ENCODE data around the gene DCTN1.

DCTN1 gene

DNA sequence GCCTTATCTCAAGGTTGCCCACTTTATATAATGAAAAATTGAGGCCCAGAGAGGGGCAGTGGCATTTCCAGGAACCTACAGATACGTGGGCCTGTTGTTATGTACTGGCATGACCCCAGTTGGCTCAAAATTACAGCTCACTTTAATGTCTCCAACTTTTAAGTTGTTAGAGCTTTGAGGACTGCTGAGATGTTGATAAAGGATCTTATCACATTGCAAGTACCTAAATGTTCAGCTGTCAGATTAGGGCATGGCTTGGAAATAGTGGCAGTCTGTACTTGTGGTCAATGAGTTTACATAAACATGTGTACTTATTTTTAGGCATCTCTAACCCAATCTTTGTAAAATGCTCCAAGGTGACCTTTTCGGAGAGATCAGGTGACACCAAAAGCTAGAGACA, 51.5 kb downstream of the DCTN1 start:
- ChIA-PET CTCF (no interaction called here), POLR2A (no interaction called here)
- DNase-seq (ENCODE audit: extremely low spot score) = no peak
- no peak for TF ChIP-seq PKNOX1 (IDR thresholded peaks at IDR 0.05)
- no peak for TF ChIP-seq ZNF384 (IDR thresholded peaks at IDR 0.05)
- no peak for TF ChIP-seq ELF4 (IDR thresholded peaks at IDR 0.05)
- no peak for TF ChIP-seq FOXM1 (IDR thresholded peaks at IDR 0.05; ENCODE audit: borderline replicate concordance)
- no peak for TF ChIP-seq LEF1 (IDR thresholded peaks at IDR 0.05; ENCODE audit: borderline replicate concordance)

- POLR2A ChIA-PET = no interaction called here
- TF ChIP-seq SUZ12 (IDR thresholded peaks at IDR 0.05) (no peak), PKNOX1 (IDR thresholded peaks at IDR 0.05) (no peak), L3MBTL2 (conservative IDR thresholded peaks at IDR 0.05) (no peak), BHLHE40 (IDR thresholded peaks at IDR 0.05; ENCODE audit: borderline replicate concordance) (no peak), NFRKB (IDR thresholded peaks at IDR 0.05) (no peak), LEF1 (IDR thresholded peaks at IDR 0.05; ENCODE audit: borderline replicate concordance) (no peak), HDGF (IDR thresholded peaks at IDR 0.05; ENCODE audit: borderline replicate concordance) (no peak), FOXM1 (IDR thresholded peaks at IDR 0.05; ENCODE audit: borderline replicate concordance) (no peak), FOXA1 (IDR thresholded peaks at IDR 0.05) (no peak), ARNT (IDR thresholded peaks at IDR 0.05) (no peak), CTBP1 (IDR thresholded peaks at IDR 0.05; ENCODE audit: borderline replicate concordance) (no peak), TARDBP (IDR thresholded peaks at IDR 0.05) (no peak), FOXK2 (IDR thresholded peaks at IDR 0.05) (no peak), SP1 (IDR thresholded peaks at IDR 0.05) (no peak), ZNF384 (IDR thresholded peaks at IDR 0.05) (no peak)
- no peak for DNase-seq (ENCODE audit: extremely low spot score)
- CTCF ChIA-PET = no interaction called here
Observed at GRCh38 chr2:74328074-74328473, 52.0 kb downstream of the DCTN1 start.

- TF ChIP-seq SP1 (IDR thresholded peaks at IDR 0.05) (no peak), FOXK2 (IDR thresholded peaks at IDR 0.05) (no peak), HDGF (IDR thresholded peaks at IDR 0.05; ENCODE audit: borderline replicate concordance) (no peak), CTBP1 (IDR thresholded peaks at IDR 0.05; ENCODE audit: borderline replicate concordance) (no peak), L3MBTL2 (conservative IDR thresholded peaks at IDR 0.05) (no peak), FOXM1 (IDR thresholded peaks at IDR 0.05; ENCODE audit: borderline replicate concordance) (no peak)
- POLR2A ChIA-PET = no interaction called here
- no peak for DNase-seq (ENCODE audit: extremely low spot score)
- CTCF ChIA-PET = interaction anchor here (5.6 kb wide), 1 partner anchor 7 kb away, joined by 48 read pairs; no protein-coding TSS in a partner anchor
Observed at GRCh38 chr2:74327627-74328026, 52.5 kb downstream of the DCTN1 start.

DNA sequence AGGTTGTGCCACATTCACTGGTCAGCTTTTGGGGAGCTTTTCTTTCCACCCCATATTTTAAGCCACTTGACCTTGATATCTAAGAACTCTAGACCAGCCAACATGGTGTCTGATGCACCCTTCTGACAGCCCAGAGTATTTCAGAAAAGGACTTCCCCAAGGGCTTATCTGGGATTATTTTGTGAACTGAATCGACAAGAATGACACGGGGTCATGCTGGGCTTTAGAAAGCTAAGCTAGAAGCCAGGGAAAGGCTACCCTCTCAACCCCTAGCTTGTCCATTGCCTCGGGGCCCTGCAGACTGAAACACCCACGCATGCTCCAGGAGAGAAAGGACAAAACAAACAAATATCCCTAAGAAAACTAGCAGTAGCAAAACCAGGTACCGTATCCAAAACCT, 52.9 kb downstream of the DCTN1 start:
- TF ChIP-seq SP1 (IDR thresholded peaks at IDR 0.05) = no peak
- TF ChIP-seq PKNOX1 (IDR thresholded peaks at IDR 0.05) = no peak
- TF ChIP-seq L3MBTL2 (conservative IDR thresholded peaks at IDR 0.05) = no peak
- TF ChIP-seq FOXM1 (IDR thresholded peaks at IDR 0.05; ENCODE audit: borderline replicate concordance) = no peak
- no peak for TF ChIP-seq NFRKB (IDR thresholded peaks at IDR 0.05)
- no peak for TF ChIP-seq ELF4 (IDR thresholded peaks at IDR 0.05)
- no peak for TF ChIP-seq FOXA1 (IDR thresholded peaks at IDR 0.05)
- no peak for TF ChIP-seq BHLHE40 (IDR thresholded peaks at IDR 0.05; ENCODE audit: borderline replicate concordance)
- no peak for TF ChIP-seq LEF1 (IDR thresholded peaks at IDR 0.05; ENCODE audit: borderline replicate concordance)
- TF ChIP-seq TARDBP (IDR thresholded peaks at IDR 0.05) = no peak
- TF ChIP-seq CTBP1 (IDR thresholded peaks at IDR 0.05; ENCODE audit: borderline replicate concordance) = no peak
- ChIA-PET CTCF (interaction anchor here (5.6 kb wide), 1 partner anchor 7 kb away, joined by 48 read pairs; no protein-coding TSS in a partner anchor), POLR2A (no interaction called here)
- DNase-seq (ENCODE audit: extremely low spot score) = no peak

DNA sequence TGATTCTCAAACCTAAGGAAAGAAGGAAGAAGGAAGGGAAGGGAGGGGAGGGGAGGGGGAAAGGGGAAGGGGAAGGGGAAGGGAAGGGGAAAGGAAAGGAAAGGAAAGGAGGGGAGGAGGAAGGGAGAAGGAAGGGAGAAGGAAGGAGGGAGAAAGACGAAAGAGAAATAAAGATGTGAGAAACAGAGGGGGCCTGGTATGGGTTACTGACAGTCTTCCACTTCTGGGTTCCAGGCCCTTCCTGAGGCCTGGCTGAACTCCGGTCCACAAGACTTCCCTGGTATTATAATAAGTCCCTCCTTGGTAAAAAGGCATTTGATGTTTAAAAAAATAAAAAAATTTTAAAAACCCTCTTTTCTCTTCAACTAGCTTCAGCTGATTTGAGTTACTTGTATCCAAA, 54.3 kb downstream of the DCTN1 start:
- DNase-seq (ENCODE audit: extremely low spot score) = no peak
- CTCF ChIA-PET = interaction anchor here (5.6 kb wide), 1 partner anchor 9 kb away, joined by 48 read pairs; no protein-coding TSS in a partner anchor
- TF ChIP-seq NFRKB (IDR thresholded peaks at IDR 0.05) = no peak
- no peak for TF ChIP-seq ARNT (IDR thresholded peaks at IDR 0.05)
- TF ChIP-seq LEF1 (IDR thresholded peaks at IDR 0.05; ENCODE audit: borderline replicate concordance) = no peak
- TF ChIP-seq CTBP1 (IDR thresholded peaks at IDR 0.05; ENCODE audit: borderline replicate concordance) = no peak
- TF ChIP-seq SUZ12 (IDR thresholded peaks at IDR 0.05) = no peak
- no peak for TF ChIP-seq ZNF384 (IDR thresholded peaks at IDR 0.05)
- no peak for TF ChIP-seq FOXM1 (IDR thresholded peaks at IDR 0.05; ENCODE audit: borderline replicate concordance)
- no peak for TF ChIP-seq L3MBTL2 (conservative IDR thresholded peaks at IDR 0.05)
- no peak for TF ChIP-seq PKNOX1 (IDR thresholded peaks at IDR 0.05)
- no peak for TF ChIP-seq FOXA1 (IDR thresholded peaks at IDR 0.05)
- no peak for TF ChIP-seq SP1 (IDR thresholded peaks at IDR 0.05)
- POLR2A ChIA-PET = interaction anchor here (0.8 kb wide), 1 partner anchor 9 kb away, joined by 3 read pairs; no protein-coding TSS in a partner anchor

DNA sequence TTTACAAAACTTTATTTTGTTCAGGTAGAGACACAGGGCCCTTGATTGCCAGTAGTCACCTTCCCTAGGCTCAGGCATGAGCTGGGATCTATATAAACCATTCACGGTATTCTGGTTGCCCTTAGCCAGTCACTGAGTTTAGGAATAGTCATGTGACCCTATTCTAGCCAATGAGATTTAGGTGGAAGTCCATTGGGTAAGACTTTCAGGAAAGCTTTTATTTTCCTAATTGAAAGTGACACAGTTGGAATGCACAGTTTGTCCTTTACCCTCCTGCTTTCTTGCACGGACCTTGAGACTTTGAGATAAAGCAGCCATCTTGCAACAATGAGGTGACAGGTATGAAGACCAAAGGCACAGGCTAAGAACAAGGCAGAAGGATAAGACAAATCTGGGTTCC, 58.4 kb downstream of the DCTN1 start:
- no peak for DNase-seq (ENCODE audit: extremely low spot score)
- CTCF ChIA-PET = interaction anchor here (5.6 kb wide), 1 partner anchor 13 kb away, joined by 48 read pairs; no protein-coding TSS in a partner anchor
- POLR2A ChIA-PET = no interaction called here
- TF ChIP-seq LEF1 (IDR thresholded peaks at IDR 0.05; ENCODE audit: borderline replicate concordance) (no peak), TARDBP (IDR thresholded peaks at IDR 0.05) (no peak)
